ENCODE data around the gene TGOLN2.

TGOLN2 gene

DNA sequence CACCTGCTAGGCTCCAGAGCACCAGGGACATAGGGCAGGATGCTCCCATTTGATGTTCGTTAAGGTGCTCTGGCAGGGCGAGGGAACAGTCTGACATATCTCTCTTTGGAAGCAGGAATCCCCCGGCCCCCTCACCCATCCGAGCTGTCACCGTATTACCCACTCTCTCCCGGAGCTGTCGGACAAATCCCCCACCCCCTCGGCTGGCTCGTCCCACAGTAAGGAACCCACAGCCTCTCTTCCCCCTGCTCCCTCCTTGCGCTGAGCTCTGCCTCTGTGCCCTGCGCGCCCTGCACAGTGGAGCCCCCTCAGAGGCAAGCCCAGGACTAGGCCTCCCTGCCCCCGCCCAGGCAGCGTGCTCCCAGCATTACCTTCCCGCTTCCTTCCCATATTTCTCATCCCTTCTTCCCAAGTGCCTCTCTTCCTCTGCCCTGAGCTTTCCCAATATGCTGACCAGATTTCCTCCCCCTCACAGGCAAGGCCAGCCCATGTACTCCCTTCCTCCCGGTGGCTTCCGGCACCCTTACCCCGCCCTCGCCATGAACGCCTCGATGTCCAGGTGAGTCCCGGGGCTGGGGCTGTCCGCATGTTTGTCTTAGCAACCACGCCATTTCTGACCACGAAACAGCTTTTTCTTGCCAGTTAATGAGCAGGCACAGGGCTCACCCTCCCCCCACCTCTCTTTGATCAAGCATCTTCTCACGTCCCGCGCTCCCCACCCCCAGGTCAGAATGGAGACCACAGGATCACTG lies 23.8 kb downstream of the TGOLN2 start:
- peaks cover 6% of the 10 kb centered on the region for H3K4me1 Mint-ChIP-seq (ENCODE audit: low read depth)
- H3K27ac Mint-ChIP-seq = no peak overlapping the region
- no peaks in the 10 kb centered on the region for H3K36me3 Mint-ChIP-seq (ENCODE audit: low read depth)
- H3K9me3 Mint-ChIP-seq = no peaks in the 10 kb centered on the region
- H3K4me3 Mint-ChIP-seq = no peak overlapping the region
- peaks cover 27% of the 10 kb centered on the region for H3K27me3 Mint-ChIP-seq (ENCODE audit: low read depth)

DNA sequence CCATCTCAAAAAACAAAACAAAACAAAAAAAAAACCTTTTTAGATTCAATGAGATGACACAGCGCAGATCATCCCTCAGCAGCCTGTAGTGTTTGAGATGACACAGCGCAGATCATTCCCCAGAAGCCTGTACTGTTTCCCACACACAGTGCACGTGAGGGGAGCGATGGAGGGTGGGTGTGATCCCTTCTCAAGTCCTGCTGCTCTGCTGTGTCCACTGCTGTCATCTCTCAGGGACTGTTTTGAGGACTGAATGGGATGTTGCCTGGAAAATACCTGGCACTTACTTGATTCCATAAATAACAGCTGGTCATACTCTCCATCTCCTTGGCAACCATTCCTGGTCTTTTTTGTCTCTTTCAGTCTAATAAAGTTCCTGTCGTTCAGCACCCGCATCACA lies 25.7 kb downstream of the TGOLN2 start:
- Mint-ChIP-seq H3K4me3 (no peak overlapping the region), H3K4me1 (ENCODE audit: low read depth) (no peaks in the 10 kb centered on the region), H3K36me3 (ENCODE audit: low read depth) (no peaks in the 10 kb centered on the region), H3K27ac (no peak overlapping the region), H3K9me3 (no peaks in the 10 kb centered on the region), H3K27me3 (ENCODE audit: low read depth) (peaks cover 30% of the 10 kb centered on the region)

DNA sequence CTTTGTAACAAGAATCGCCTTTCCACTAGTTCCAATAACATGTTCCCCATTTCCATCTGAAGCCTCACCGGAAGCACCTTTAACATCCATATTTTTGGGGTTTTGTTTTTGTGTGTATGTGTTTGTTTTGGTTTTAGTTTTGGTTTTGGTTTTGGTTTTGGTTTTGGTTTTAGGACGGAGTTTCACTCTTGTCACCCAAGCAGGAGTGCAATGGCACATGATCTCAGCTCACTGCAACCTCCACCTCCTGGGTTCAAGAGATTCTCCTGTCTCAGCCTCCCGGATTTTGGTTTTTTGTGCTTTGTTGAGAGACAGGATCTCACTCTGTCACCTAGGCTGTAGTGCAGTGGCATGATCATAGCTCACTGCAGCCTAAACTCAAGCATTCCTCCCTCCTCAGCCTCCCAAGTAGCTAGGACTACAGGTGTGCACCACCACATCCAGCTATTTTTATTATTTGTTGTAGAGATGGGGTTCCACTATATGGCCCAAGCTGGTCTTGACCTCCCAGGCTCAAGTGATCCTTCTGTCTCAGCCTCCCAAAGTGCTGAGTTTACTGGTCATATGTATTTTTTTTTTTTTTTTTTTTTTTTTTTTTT lies 36.3 kb downstream of the TGOLN2 start:
- no peaks in the 10 kb centered on the region for H3K36me3 Mint-ChIP-seq (ENCODE audit: low read depth)
- H3K27ac Mint-ChIP-seq = peak overlapping the region; percentile 79
- peaks cover 19% of the 10 kb centered on the region for H3K4me1 Mint-ChIP-seq (ENCODE audit: low read depth)
- no peaks in the 10 kb centered on the region for H3K27me3 Mint-ChIP-seq (ENCODE audit: low read depth)
- peak overlapping the region; percentile 27 for H3K4me3 Mint-ChIP-seq
- peaks cover 4% of the 10 kb centered on the region for H3K9me3 Mint-ChIP-seq

DNA sequence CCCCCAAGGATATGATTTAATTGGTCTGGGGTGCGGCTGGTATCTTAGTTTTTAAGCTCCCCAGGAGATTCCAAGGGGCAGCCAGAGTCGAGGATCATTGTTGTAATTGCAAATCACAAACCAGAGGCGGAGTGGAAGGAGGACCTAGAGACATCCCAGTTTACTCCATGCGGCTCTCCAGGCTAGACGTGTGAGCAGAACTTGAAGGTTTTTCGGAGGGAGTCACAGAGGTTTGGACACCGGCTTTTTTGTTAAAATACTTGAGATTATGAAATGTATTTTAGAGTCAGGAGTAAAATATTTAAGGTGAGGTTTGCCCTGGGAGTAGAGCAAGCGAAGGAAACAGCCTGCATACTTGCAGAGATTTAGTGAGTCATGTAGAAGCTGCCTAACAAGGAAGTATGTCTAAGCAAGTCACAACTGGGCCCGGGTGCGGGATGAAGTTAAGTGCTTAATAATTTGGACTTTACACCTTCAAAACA lies 39.5 kb downstream of the TGOLN2 start:
- Mint-ChIP-seq H3K36me3 (ENCODE audit: low read depth) (no peaks in the 10 kb centered on the region), H3K4me3 (no peak overlapping the region), H3K9me3 (peaks cover 4% of the 10 kb centered on the region), H3K27me3 (ENCODE audit: low read depth) (no peaks in the 10 kb centered on the region), H3K27ac (no peak overlapping the region), H3K4me1 (ENCODE audit: low read depth) (peaks cover 26% of the 10 kb centered on the region)

DNA sequence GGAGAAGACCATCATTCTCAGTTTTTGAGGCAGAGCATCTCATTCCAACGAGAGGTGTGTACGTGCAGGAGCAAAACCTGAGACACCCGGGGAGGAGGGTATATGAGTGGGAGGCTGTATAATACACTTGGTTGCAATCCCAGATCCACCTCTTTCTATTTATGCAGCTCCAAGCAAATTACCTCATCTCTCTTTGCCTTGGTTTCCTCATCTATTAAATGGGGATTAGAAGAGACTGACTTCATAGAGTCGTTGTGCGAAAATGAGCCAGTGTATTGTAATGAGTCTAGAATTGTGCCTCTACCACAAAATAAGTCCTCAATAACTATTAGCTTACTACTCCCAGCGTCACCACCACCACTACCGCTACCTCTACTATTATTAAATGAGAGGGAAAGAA lies 40.1 kb downstream of the TGOLN2 start:
- Mint-ChIP-seq H3K4me1 (ENCODE audit: low read depth) (peaks cover 25% of the 10 kb centered on the region), H3K27ac (no peak overlapping the region), H3K27me3 (ENCODE audit: low read depth) (no peaks in the 10 kb centered on the region), H3K36me3 (ENCODE audit: low read depth) (no peaks in the 10 kb centered on the region), H3K4me3 (no peak overlapping the region), H3K9me3 (peaks cover 4% of the 10 kb centered on the region)

DNA sequence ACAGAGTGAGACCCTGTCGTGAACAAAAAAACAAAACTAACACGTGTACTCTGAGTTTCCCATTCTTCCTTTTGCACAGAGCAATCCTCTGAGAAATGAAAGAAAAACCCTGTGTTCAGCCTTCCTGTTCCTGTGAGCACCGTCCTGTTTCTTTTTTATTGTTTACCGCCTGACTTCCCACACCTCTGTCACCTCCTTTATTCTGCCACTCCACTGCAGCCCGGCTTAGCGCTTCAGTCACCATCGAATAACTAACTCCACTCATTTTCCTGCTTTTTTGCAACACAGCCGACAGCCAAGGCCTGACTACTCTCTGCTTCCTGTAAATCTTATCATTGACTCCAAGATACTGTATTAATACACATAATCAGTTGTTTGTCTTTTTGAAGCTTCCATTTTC lies 40.9 kb downstream of the TGOLN2 start:
- Mint-ChIP-seq H3K4me3 (peak overlapping the region; percentile 68), H3K36me3 (ENCODE audit: low read depth) (no peaks in the 10 kb centered on the region), H3K27me3 (ENCODE audit: low read depth) (no peaks in the 10 kb centered on the region), H3K4me1 (ENCODE audit: low read depth) (peaks cover 25% of the 10 kb centered on the region), H3K9me3 (peaks cover 4% of the 10 kb centered on the region), H3K27ac (peak overlapping the region; percentile 90)

DNA sequence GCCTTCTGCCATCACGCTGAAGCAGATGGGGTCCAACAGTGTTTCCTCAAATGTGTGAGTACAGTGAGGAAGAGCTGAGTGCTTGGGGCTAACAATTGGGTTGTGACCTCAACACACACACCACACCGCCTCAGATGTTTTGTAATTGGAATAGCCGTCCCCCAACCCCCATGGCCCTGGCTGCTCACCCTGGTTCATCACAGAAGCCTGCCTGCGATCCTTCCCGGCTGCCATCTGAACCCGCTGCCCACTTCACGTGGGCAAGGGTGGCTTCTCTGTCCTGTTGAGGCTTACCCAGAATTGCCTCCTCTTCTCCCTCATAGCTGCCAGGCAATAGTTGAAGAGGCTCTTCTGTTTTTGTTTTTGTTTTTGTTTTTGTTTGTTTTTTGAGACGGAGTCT lies 44.1 kb downstream of the TGOLN2 start:
- Mint-ChIP-seq H3K4me3 (no peak overlapping the region), H3K27me3 (ENCODE audit: low read depth) (peaks cover 3% of the 10 kb centered on the region), H3K9me3 (no peaks in the 10 kb centered on the region), H3K27ac (no peak overlapping the region), H3K4me1 (ENCODE audit: low read depth) (peaks cover 14% of the 10 kb centered on the region), H3K36me3 (ENCODE audit: low read depth) (no peaks in the 10 kb centered on the region)

DNA sequence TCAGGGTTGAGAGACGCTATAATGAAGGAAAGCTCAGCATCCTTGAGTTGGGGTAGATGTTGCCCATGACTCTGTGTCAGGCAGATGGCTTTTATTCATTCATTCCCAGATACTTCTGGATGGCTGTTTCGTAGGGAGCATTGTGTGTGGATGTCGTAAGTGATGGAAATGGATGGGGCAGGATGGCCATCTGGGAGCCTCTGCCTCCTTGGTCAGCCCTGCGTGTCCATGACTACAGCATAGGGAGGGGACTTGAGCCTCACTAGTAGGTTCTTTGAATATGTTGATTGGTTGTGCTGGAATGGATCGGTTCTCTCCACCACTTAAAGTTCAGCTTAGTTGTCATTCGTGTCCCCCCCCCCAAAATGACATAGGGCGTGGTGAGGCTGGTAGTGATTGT lies 44.9 kb downstream of the TGOLN2 start:
- Mint-ChIP-seq H3K9me3 (no peaks in the 10 kb centered on the region), H3K36me3 (ENCODE audit: low read depth) (no peaks in the 10 kb centered on the region), H3K4me1 (ENCODE audit: low read depth) (peaks cover 14% of the 10 kb centered on the region), H3K27me3 (ENCODE audit: low read depth) (peaks cover 3% of the 10 kb centered on the region), H3K4me3 (no peak overlapping the region), H3K27ac (no peak overlapping the region)

DNA sequence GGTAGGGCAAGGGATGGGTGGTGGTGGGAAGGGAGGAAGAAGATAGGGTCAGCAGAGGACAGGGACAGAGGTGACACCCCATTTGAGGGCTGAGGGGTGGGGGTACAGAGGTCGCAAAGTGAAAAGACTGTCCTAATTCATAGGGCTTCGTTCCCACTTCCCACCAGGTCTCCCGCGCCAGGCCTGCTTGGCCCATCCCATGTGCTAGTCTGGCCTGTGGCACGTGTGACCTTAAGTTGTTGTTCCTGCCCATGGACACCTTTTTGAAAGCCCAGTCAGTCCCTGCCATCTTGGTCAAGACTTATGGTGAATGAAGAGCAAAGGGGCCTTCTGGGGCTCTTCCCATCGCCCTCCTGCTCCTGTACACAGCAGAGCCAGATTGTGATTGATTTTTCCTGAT lies 46.2 kb downstream of the TGOLN2 start:
- Mint-ChIP-seq H3K4me3 (no peak overlapping the region), H3K9me3 (no peaks in the 10 kb centered on the region), H3K27ac (no peak overlapping the region), H3K36me3 (ENCODE audit: low read depth) (no peaks in the 10 kb centered on the region), H3K27me3 (ENCODE audit: low read depth) (peaks cover 3% of the 10 kb centered on the region), H3K4me1 (ENCODE audit: low read depth) (peaks cover 8% of the 10 kb centered on the region)

DNA sequence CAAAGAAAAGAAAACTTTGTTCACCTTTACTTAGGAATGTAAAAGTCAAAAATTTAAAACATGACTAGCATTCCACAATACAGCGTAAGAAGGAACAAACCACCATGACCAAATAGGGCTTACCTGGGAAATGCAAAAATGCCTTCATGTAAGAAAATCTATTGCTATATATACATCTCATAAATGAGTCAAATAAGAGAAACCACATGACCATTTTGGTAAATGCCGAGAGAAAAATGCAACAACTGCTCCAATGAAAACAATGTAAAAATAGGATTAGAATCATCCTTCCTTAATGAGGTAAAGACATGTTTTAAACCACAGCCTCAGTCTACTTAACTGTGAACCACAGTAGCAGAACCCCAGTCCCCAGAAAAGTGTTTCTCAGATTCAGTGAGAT lies 49.4 kb downstream of the TGOLN2 start:
- Mint-ChIP-seq H3K27me3 (ENCODE audit: low read depth) (peaks cover 8% of the 10 kb centered on the region), H3K36me3 (ENCODE audit: low read depth) (no peaks in the 10 kb centered on the region), H3K9me3 (no peaks in the 10 kb centered on the region), H3K4me3 (no peak overlapping the region), H3K27ac (no peak overlapping the region), H3K4me1 (ENCODE audit: low read depth) (no peaks in the 10 kb centered on the region)

DNA sequence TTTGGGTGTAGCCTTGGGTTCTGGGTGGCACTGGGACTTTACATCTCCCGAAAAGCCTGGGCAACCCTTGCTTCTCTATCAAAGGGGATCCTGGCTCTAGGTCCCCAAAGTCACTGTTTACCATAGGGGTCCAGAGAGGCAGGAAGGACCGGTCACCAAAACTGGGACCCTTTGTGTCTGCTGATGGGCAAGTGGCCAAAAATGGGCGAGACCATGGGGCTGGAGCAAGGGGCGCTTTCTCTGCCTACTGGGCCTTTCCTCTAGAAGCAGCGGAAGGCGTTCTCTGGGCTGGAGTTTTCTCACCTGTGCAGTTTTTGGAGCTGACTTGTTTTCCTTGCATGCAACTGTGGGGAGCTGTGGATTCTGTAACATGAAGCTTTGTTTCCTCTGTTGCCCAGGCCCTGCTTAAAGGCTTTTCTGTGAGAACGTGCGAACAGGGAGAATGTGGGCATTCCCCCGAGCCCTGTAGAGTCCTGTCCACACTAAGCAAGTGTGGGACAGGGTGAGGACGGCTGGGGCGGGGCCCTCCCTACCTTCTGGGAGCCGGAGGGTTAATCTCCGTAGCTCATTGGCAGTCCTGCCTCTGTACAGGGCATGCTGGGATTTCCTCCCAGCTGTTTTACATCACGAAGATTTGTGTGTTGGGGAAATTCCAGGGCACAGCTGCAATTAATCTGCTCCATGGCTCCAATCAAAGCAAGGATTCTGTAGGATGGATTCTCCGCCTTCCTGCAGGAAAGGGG lies 50.2 kb downstream of the TGOLN2 start:
- no peaks in the 10 kb centered on the region for H3K9me3 Mint-ChIP-seq
- peaks cover 14% of the 10 kb centered on the region for H3K27me3 Mint-ChIP-seq (ENCODE audit: low read depth)
- no peak overlapping the region for H3K27ac Mint-ChIP-seq
- no peak overlapping the region for H3K4me3 Mint-ChIP-seq
- H3K36me3 Mint-ChIP-seq (ENCODE audit: low read depth) = no peaks in the 10 kb centered on the region
- H3K4me1 Mint-ChIP-seq (ENCODE audit: low read depth) = no peaks in the 10 kb centered on the region

DNA sequence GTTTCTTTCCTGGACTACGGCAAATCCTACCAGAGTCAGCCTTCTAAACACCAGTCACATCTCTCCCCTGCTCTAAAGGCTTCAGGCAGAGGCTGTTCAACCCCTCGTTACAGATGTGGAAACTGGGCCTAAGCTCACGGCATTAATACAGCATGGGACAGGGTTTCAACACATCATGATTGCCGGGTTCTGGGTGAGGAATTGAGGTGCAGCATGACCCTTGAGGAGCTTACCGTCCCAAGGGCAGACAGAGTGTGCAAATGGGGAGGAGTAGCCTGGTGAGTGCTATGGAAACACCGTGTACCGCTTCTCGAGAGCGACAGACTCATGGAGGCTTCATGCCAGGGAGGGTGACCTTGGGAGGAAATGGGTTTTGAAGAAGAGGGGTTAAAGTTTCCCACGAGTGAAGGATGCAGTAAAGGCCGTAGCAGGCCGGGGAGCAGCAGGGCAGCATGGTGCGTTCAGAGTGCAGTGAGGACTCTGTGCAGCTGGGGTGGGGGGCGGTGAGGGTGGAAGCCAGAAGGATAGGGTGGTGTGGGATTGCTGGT lies 51.1 kb downstream of the TGOLN2 start:
- Mint-ChIP-seq H3K27ac (no peak overlapping the region), H3K4me1 (ENCODE audit: low read depth) (no peaks in the 10 kb centered on the region), H3K9me3 (no peaks in the 10 kb centered on the region), H3K36me3 (ENCODE audit: low read depth) (no peaks in the 10 kb centered on the region), H3K27me3 (ENCODE audit: low read depth) (peaks cover 22% of the 10 kb centered on the region), H3K4me3 (no peak overlapping the region)

DNA sequence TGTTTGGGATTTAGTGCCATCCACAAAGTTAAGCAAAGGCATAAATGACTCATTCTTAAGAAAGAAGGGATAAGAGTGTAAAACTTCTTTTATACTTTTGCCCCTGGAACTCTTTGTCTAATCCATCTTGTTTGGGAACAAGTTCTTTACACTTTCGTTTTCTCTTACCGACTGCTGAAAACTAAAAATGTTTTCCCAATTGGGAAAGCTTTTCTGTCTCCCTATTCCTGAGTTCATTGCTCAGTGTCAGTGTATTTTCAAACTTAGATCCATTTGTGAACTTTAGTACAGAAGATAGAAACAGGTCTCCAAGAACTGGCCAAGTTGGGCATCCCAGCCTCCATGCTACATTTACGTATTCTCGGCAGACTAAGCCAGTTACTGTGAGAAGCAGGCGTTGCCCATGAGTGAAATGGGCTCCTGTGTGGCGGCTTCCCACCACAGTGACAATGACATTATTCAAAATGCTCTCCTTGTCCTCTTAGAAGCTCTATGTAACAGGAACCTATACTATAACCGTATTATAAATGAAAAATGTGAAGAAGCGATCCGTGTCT lies 51.7 kb downstream of the TGOLN2 start:
- Mint-ChIP-seq H3K36me3 (ENCODE audit: low read depth) (no peaks in the 10 kb centered on the region), H3K4me1 (ENCODE audit: low read depth) (no peaks in the 10 kb centered on the region), H3K4me3 (no peak overlapping the region), H3K27me3 (ENCODE audit: low read depth) (peaks cover 28% of the 10 kb centered on the region), H3K27ac (no peak overlapping the region), H3K9me3 (no peaks in the 10 kb centered on the region)

All from T-helper 1 cell treated with Interleukin-12 subunit alpha and Interleukin-12 subunit beta and Interleukin-4 antibody, amounts not matched to agents 30 μg/mL and 1 μg/mL, for 36 hours (primary cell).